Activated T-cell treated with anti-CD3 and anti-CD28 coated beads, Interleukin-2, amount 50 U/mL, for 24 hours (primary cell): ENCODE results near the gene PDZD8.

Source experiments
- DNase-seq: peaks from one replicate; pipeline ENCODE4 v3.0.0-alpha.2; 2020
- H3K27ac Mint-ChIP-seq: 2 replicates; pipeline ENCODE4 v1.8.0; 2020; ENCODE audit warnings: mild to moderate bottlenecking, mixed read lengths
- H3K27me3 Mint-ChIP-seq: 2 replicates; pipeline ENCODE4 v1.8.0; 2020; ENCODE audit warnings: mixed read lengths
- H3K36me3 Mint-ChIP-seq: 2 replicates; pipeline ENCODE4 v1.8.0; 2020; ENCODE audit warnings: low read depth, mixed read lengths
- H3K4me1 Mint-ChIP-seq: 2 replicates; pipeline ENCODE4 v1.8.0; 2020; ENCODE audit warnings: low read depth, mixed read lengths
- H3K4me3 Mint-ChIP-seq: 2 replicates; pipeline ENCODE4 v1.8.0; 2020; ENCODE audit warnings: mild to moderate bottlenecking, moderate library complexity, mixed read lengths
- H3K9me3 Mint-ChIP-seq: 2 replicates; pipeline ENCODE4 v1.8.0; 2020; ENCODE audit warnings: mixed read lengths

The PDZD8 gene

GRCh38 chr10:117346574-117346973 lies 28.7 kb downstream of the PDZD8 start:
- no peak overlapping the region for H3K27ac Mint-ChIP-seq

GRCh38 chr10:117345143-117345542 lies 30.1 kb downstream of the PDZD8 start:
- Mint-ChIP-seq H3K27ac (no peak overlapping the region), H3K4me1 (peaks cover 58% of the 10 kb centered on the region)

More at GRCh38 chr10:117346574-117346973, 28.7 kb downstream of the PDZD8 start:
- no peaks in the 10 kb centered on the region for H3K9me3 Mint-ChIP-seq
- no peaks in the 10 kb centered on the region for H3K27me3 Mint-ChIP-seq
- H3K4me1 Mint-ChIP-seq = peaks cover 55% of the 10 kb centered on the region
- no peak overlapping the region for H3K4me3 Mint-ChIP-seq
- DNase-seq = no peak
- peaks cover 13% of the 10 kb centered on the region for H3K36me3 Mint-ChIP-seq

GRCh38 chr10:117342641-117343040 lies 32.6 kb downstream of the PDZD8 start:
- Mint-ChIP-seq H3K4me1 (peaks cover 55% of the 10 kb centered on the region), H3K27me3 (no peaks in the 10 kb centered on the region), H3K36me3 (peaks cover 43% of the 10 kb centered on the region), H3K4me3 (no peak overlapping the region), H3K27ac (peak overlapping the region; percentile 5), H3K9me3 (no peaks in the 10 kb centered on the region)
- DNase-seq = no peak

More at GRCh38 chr10:117345143-117345542, 30.1 kb downstream of the PDZD8 start:
- Mint-ChIP-seq H3K27me3 (no peaks in the 10 kb centered on the region), H3K9me3 (no peaks in the 10 kb centered on the region), H3K4me3 (no peak overlapping the region), H3K36me3 (peaks cover 21% of the 10 kb centered on the region)
- no peak for DNase-seq

- no peak overlapping the region for H3K27ac Mint-ChIP-seq
- no peak for DNase-seq
- H3K36me3 Mint-ChIP-seq = peaks cover 53% of the 10 kb centered on the region
- peaks cover 46% of the 10 kb centered on the region for H3K4me1 Mint-ChIP-seq
- H3K9me3 Mint-ChIP-seq = peaks cover 4% of the 10 kb centered on the region
- H3K4me3 Mint-ChIP-seq = no peak overlapping the region
- H3K27me3 Mint-ChIP-seq = no peaks in the 10 kb centered on the region
Observed at GRCh38 chr10:117341061-117341460, 34.2 kb downstream of the PDZD8 start.

- no peak overlapping the region for H3K27ac Mint-ChIP-seq
- peaks cover 12% of the 10 kb centered on the region for H3K9me3 Mint-ChIP-seq
- H3K36me3 Mint-ChIP-seq = peaks cover 62% of the 10 kb centered on the region
- H3K27me3 Mint-ChIP-seq = no peaks in the 10 kb centered on the region
- H3K4me3 Mint-ChIP-seq = no peak overlapping the region
- no peak for DNase-seq
- H3K4me1 Mint-ChIP-seq = peaks cover 41% of the 10 kb centered on the region
Observed at GRCh38 chr10:117339979-117340378, 35.3 kb downstream of the PDZD8 start.

- DNase-seq = no peak
- peaks cover 41% of the 10 kb centered on the region for H3K4me1 Mint-ChIP-seq
- no peak overlapping the region for H3K27ac Mint-ChIP-seq
- peaks cover 16% of the 10 kb centered on the region for H3K9me3 Mint-ChIP-seq
- no peak overlapping the region for H3K4me3 Mint-ChIP-seq
- H3K27me3 Mint-ChIP-seq = no peaks in the 10 kb centered on the region
- H3K36me3 Mint-ChIP-seq = peaks cover 66% of the 10 kb centered on the region
Observed at GRCh38 chr10:117339578-117339977, 35.7 kb downstream of the PDZD8 start.

- Mint-ChIP-seq H3K4me3 (no peak overlapping the region), H3K4me1 (peaks cover 13% of the 10 kb centered on the region), H3K27me3 (no peaks in the 10 kb centered on the region), H3K27ac (no peak overlapping the region), H3K36me3 (peaks cover 79% of the 10 kb centered on the region), H3K9me3 (peaks cover 19% of the 10 kb centered on the region)
- DNase-seq = no peak
Observed at GRCh38 chr10:117334926-117335325, 40.3 kb downstream of the PDZD8 start.

GRCh38 chr10:117334066-117334465 lies 41.2 kb downstream of the PDZD8 start:
- DNase-seq = no peak
- Mint-ChIP-seq H3K36me3 (peaks cover 77% of the 10 kb centered on the region), H3K4me1 (peaks cover 9% of the 10 kb centered on the region)

GRCh38 chr10:117327262-117327661 lies 48.0 kb downstream of the PDZD8 start:
- Mint-ChIP-seq H3K9me3 (no peaks in the 10 kb centered on the region), H3K36me3 (peaks cover 38% of the 10 kb centered on the region), H3K27me3 (no peaks in the 10 kb centered on the region), H3K4me3 (no peak overlapping the region), H3K4me1 (peaks cover 7% of the 10 kb centered on the region), H3K27ac (no peak overlapping the region)
- no peak for DNase-seq

More at GRCh38 chr10:117334066-117334465, 41.2 kb downstream of the PDZD8 start:
- no peak overlapping the region for H3K27ac Mint-ChIP-seq
- no peaks in the 10 kb centered on the region for H3K27me3 Mint-ChIP-seq
- no peak overlapping the region for H3K4me3 Mint-ChIP-seq
- H3K9me3 Mint-ChIP-seq = peaks cover 19% of the 10 kb centered on the region

GRCh38 chr10:117324367-117324766 lies 50.9 kb downstream of the PDZD8 start:
- Mint-ChIP-seq H3K9me3 (no peaks in the 10 kb centered on the region), H3K36me3 (peaks cover 21% of the 10 kb centered on the region), H3K4me3 (no peak overlapping the region), H3K4me1 (peaks cover 4% of the 10 kb centered on the region), H3K27me3 (no peaks in the 10 kb centered on the region), H3K27ac (no peak overlapping the region)
- no peak for DNase-seq

GRCh38 chr10:117322260-117322659 lies 53.0 kb downstream of the PDZD8 start:
- H3K36me3 Mint-ChIP-seq = peaks cover 32% of the 10 kb centered on the region
- H3K4me1 Mint-ChIP-seq = peaks cover 3% of the 10 kb centered on the region
- no peaks in the 10 kb centered on the region for H3K27me3 Mint-ChIP-seq
- no peak overlapping the region for H3K27ac Mint-ChIP-seq
- H3K4me3 Mint-ChIP-seq = no peak overlapping the region
- DNase-seq = no peak
- no peaks in the 10 kb centered on the region for H3K9me3 Mint-ChIP-seq

- H3K4me1 Mint-ChIP-seq = peaks cover 3% of the 10 kb centered on the region
Observed at GRCh38 chr10:117320050-117320665, 55.1 kb downstream of the PDZD8 start.

GRCh38 chr10:117318909-117319308 lies 56.3 kb downstream of the PDZD8 start:
- no peak for DNase-seq
- Mint-ChIP-seq H3K27ac (no peak overlapping the region), H3K36me3 (peaks cover 37% of the 10 kb centered on the region), H3K4me1 (peaks cover 3% of the 10 kb centered on the region), H3K4me3 (no peak overlapping the region), H3K9me3 (no peaks in the 10 kb centered on the region), H3K27me3 (no peaks in the 10 kb centered on the region)

More at GRCh38 chr10:117320050-117320665, 55.1 kb downstream of the PDZD8 start:
- Mint-ChIP-seq H3K4me3 (no peak overlapping the region), H3K27me3 (no peaks in the 10 kb centered on the region), H3K27ac (no peak overlapping the region), H3K36me3 (peaks cover 28% of the 10 kb centered on the region), H3K9me3 (no peaks in the 10 kb centered on the region)
- no peak for DNase-seq

- H3K4me3 Mint-ChIP-seq = no peak overlapping the region
Observed at GRCh38 chr10:117316701-117317100, 58.5 kb downstream of the PDZD8 start.

GRCh38 chr10:117313641-117314040 lies 61.6 kb downstream of the PDZD8 start:
- Mint-ChIP-seq H3K27me3 (no peaks in the 10 kb centered on the region), H3K4me1 (peaks cover 25% of the 10 kb centered on the region), H3K9me3 (no peaks in the 10 kb centered on the region), H3K4me3 (no peak overlapping the region), H3K27ac (no peak overlapping the region), H3K36me3 (peaks cover 73% of the 10 kb centered on the region)
- no peak for DNase-seq

More at GRCh38 chr10:117316701-117317100, 58.5 kb downstream of the PDZD8 start:
- no peaks in the 10 kb centered on the region for H3K9me3 Mint-ChIP-seq
- no peak for DNase-seq
- H3K27ac Mint-ChIP-seq = no peak overlapping the region
- no peaks in the 10 kb centered on the region for H3K27me3 Mint-ChIP-seq
- peaks cover 59% of the 10 kb centered on the region for H3K36me3 Mint-ChIP-seq
- peaks cover 6% of the 10 kb centered on the region for H3K4me1 Mint-ChIP-seq
